ENCODE measurements around the gene EXOSC6.
"Not testable (repeated sequence)": the region's sequence is repeated elsewhere in the genome, so short reads cannot be mapped to it uniquely, and the experiment has no call there.

The EXOSC6 gene

DNA sequence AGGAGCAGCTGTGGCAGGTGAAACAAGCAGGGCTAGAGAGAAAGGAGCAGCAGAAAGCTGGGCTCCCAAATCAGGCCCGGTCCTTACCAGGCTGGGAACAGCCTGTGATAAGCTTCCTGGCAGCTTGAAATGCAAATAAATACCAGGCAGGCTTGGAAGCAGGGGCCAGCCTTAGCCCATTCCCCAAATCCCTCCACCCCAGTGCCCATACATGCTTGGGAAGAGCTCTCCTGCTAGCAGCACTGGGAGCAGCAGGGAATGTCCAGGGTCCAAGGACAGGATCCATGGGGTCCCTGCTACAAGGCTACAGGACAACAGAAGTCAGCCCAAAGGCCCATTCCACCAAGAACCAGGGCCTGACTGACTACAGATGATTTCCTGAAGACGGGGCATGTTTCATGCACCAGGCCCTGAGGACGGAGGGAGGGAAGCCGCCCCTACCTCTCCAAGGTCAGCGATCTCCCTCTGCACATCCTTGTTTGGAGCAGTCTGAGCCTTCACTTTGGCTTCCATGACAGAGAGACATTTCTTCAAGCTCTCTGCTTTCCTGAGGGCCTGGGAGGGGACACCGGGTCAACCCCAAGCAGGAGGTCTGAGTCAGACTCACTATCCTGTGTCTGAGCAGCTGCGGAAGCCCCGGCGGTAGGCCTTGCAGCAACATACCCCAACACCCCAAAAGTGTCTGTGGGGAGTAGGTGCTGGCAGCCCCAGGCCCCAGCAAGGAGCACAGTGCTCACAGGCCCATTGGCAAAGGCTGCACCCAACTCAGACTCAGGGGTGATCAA lies 2.6 kb upstream of the EXOSC6 start:
- DNase-seq (ENCODE audit: low spot score), result no peak

GRCh38 chr16:70253291-70254106 lies 1.8 kb upstream of the EXOSC6 start:
- peak; percentile 63 for DNase-seq (ENCODE audit: low spot score)

DNA sequence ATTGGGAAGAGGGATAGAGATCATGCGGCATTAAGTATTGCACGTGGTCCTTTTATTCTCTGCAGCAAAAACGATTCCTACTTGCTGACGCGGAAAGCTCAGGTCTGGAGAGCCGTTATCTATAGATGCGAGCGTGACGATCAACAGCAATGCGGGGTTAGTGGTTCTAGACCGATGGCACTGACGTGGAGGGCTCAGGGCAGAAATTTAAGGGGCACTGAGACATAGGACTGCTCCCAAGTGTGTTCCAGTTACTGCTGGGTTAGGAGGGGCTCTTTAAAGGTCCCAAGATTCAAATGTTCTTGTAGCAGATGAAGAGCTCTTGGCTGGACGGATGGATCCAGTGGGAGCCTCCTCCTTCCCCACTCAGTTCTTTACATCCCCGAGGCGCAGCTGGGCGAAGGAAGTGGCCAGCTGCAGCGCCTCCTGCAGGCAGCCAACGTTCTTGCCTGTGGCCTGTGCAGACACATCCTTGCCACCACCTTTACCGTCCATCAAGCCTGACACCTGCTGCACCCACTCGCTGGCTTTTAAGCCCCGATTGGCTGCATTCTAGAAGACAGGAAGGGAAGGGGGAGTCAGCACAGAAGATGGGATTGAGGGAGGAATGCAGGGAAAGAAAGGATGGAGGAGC lies 732 bp upstream of the EXOSC6 start:
- peak; percentile 66 for DNase-seq (ENCODE audit: low spot score)

DNA sequence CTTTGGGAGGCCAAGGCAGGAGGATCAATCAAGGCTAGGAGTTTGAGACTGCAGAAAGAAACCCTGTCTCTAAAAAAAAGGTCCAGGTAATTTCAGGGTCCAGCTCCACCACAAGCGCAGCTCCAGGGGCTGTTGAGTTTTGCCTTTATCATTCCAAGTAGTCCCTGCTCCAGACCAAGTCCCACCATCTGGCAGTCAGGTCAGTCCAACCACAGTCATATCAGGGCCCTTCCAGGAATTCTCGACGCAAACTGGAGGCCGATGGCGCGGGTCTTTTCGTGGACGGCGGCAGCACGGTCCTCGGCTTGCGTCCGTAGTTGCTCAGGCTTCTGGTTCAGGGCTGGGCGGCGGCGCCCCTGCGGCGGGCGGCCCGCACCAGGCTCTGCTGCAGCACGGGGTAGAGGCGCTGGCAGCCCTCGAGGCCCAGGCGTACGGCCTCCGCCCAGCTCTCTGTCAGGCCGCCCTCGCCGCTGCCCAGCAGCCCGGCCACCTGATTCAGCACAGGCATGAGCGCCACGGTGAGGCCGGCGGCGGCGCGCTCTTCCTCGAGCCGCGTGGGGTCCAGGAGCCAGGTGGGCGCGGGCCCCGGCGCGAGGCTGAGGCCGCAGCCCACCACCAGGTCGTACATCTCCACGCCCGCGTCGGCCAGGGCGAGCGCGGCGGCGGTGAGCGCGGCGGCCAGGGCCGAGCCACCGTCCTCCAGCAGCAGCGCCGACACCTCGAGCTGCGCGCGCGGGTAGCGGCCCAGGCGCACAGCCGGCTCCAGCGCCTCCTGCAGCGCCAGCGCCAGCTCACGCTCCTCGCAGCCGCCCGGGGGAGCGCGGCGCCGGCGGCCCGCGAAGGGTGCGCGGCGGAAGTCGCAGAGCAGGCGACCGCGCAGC lies 752 bp downstream of the EXOSC6 start:
- DNase-seq (ENCODE audit: low spot score), result peak; percentile 69

GRCh38 chr16:70249697-70250096 lies 2.0 kb downstream of the EXOSC6 start:
- DNase-seq (ENCODE audit: low spot score), result not testable (repeated sequence)

GRCh38 chr16:70238773-70239172 lies 13.0 kb downstream of the EXOSC6 start:
- not testable (repeated sequence) for DNase-seq (ENCODE audit: low spot score)

DNA sequence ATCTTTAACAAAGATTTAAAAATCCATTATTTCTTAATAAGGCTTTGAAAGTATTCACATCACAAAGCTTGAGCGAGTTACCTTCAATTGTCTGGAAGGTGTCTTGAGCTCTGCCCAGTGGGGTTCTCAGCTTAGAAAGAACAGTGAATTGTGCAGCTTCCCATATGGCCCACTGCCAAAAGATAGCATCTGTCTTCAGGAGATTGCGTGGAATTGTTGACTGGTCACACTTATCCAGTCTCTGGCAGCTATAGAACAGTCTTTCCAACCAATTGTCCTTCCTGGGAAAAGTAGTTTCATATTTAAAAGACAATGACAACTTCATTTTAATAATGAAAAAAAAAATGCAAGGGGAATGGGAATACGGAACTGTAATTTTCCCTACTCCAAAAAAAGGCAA lies 19.9 kb downstream of the EXOSC6 start:
- DNase-seq (ENCODE audit: low spot score), result not testable (repeated sequence)

DNA sequence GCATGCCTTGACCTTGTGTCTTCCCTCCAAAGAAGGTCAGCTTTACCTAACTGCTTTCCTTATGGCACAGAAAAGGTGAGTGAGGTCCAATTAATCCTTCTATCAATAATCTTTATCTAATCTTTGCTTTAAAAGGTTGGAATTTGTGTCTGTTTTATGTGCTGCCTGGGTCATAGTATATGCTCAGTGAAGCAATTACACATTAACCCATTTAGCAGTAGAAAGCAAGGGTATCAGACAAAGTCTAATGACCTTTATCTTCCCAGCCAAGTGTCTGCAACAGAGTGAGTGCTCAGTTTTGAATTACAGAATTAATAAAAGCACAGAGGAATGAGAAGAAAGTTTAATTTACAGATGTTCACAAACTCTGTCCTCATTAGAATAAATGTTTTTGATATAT lies 25.7 kb downstream of the EXOSC6 start:
- DNase-seq (ENCODE audit: low spot score), result not testable (repeated sequence)

- not testable (repeated sequence) for DNase-seq (ENCODE audit: low spot score)
These were observed 26.3 kb downstream of the EXOSC6 start for GRCh38 chr16:70225430-70225829.

- DNase-seq (ENCODE audit: low spot score), result not testable (repeated sequence)
These were observed 27.1 kb downstream of the EXOSC6 start for GRCh38 chr16:70224645-70225044.

DNA sequence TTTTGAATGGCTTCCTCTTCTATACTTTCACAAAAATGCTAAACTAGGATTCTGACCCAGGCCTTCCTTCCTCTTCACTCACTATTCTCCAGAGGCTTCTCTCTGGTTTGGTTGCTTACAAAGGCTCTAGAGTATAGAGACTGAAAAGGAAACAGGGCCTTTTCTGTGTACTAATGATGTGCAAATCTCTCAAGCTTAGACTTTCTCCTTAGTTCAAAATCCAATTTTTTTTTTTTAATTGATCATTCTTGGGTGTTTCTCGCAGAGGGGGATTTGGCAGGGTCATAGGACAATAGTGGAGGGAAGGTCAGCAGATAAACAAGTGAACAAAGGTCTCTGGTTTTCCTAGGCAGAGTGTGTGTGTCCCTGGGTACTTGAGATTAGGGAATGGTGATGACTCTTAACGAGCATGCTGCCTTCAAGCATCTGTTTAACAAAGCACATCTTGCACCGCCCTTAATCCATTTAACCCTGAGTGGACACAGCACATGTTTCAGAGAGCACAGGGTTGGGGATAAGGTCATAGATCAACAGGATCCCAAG lies 27.7 kb downstream of the EXOSC6 start:
- DNase-seq (ENCODE audit: low spot score), result not testable (repeated sequence)

DNA sequence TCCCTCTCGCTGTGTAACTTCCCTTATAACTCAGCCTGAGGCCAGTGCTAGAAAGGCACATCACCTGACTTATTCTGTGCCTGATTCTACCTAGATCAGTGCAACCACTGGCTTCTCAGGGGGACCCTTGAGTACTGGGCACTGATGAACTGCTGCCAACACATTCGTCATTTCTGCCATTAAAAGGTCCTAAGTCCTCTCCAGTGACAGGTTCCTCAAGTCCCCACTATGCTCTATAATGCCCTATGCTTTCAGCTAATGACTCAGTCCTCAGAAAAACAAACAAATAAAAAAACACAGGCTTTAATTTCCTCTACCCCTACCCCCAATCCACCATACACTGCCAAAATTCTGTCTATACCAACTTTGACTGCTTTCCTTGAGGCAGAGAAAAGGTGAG lies 28.5 kb downstream of the EXOSC6 start:
- DNase-seq (ENCODE audit: low spot score), result not testable (repeated sequence)

GRCh38 chr16:70222574-70222973 lies 29.2 kb downstream of the EXOSC6 start:
- DNase-seq (ENCODE audit: low spot score), result not testable (repeated sequence)

- DNase-seq (ENCODE audit: low spot score), result not testable (repeated sequence)
These were observed 33.2 kb downstream of the EXOSC6 start for GRCh38 chr16:70218586-70218985.

DNA sequence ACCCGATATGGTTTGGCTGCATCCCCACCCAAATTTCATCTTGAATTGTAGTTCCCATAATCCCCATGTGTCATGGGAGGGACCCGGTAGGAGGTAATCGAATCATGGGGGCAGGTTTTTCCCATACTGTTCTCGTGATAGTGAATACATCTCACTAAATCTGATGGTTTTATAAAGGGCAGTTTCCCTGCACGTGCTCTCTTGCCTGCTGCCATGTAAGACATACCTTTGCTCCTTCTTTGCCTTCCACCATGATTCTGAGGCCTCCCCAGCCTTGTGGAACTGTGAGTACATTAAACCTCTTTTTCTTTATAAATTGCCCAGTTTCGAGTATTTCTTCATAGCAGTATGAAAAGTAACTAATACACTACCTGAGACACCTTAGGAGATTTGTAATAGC lies 45.4 kb downstream of the EXOSC6 start:
- not testable (repeated sequence) for DNase-seq (ENCODE audit: low spot score)

- not testable (repeated sequence) for DNase-seq (ENCODE audit: low spot score)
These were observed 46.9 kb downstream of the EXOSC6 start for GRCh38 chr16:70204668-70205405.

DNA sequence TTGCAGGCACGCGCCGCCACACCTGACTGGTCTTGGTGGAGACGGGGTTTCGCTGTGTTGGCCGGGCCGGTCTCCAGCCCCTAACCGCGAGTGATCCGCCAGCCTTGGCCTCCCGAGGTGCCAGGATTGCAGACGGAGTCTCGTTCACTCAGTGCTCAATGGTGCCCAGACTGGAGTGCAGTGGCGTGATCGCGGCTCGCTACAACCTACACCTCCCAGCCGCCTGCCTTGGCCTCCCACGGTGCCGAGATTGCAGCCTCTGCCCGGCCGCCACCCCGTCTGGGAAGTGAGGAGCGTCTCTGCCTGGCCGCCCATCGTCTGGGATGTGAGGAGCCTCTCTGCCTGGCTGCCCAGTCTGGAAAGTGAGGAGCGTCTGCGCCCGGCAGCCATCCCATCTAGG lies 47.7 kb downstream of the EXOSC6 start:
- not testable (repeated sequence) for DNase-seq (ENCODE audit: low spot score)

GRCh38 chr16:70203508-70203907 lies 48.2 kb downstream of the EXOSC6 start:
- DNase-seq (ENCODE audit: low spot score), result not testable (repeated sequence)

DNA sequence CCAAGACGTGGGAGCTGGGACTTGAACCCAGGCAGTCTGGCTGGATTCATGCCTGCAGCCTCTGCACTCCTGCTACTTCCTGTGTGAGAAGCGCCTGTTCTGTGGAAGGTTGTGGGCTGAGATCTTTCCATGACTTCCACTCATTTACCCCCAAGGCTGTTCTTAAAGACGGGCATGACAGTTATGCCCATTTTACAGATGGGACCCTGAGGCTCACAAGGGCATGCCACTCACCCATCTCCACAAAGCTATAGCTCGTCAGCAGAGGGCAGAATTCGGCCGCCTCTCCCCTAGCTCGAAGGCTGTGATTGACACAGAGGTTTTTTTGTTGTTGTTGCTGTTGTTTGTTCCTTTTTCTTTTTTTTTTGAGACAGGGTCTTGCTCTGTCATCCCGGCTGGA lies 51.7 kb downstream of the EXOSC6 start:
- not testable (repeated sequence) for DNase-seq (ENCODE audit: low spot score)

GRCh38 chr16:70199170-70199569 lies 52.6 kb downstream of the EXOSC6 start:
- DNase-seq (ENCODE audit: low spot score), result not testable (repeated sequence)

All from ecto neural progenitor cell (in vitro differentiated cells).